ENCODE results near the gene DAPK1.
"Not testable (repeated sequence)": the region's sequence is repeated elsewhere in the genome, so short reads cannot be mapped to it uniquely, and the experiment has no call there.

Gene DAPK1

GRCh38 chr9:87548159-87548558 is 50.5 kb downstream of the DAPK1 start:
- ATAC-seq = no peak
- TF ChIP-seq ESRRG (CRISPR knock-in tag; IDR thresholded peaks at IDR 0.05) (no peak), OSR1 (CRISPR knock-in tag; IDR thresholded peaks at IDR 0.05) (no peak), RARB (CRISPR knock-in tag; IDR thresholded peaks at IDR 0.05) (no peak), PPARA (CRISPR knock-in tag; IDR thresholded peaks at IDR 0.05; ENCODE audit: borderline replicate concordance) (no peak), PATZ1 (CRISPR knock-in tag; IDR thresholded peaks at IDR 0.05; ENCODE audit: borderline replicate concordance) (no peak), ZFP30 (CRISPR knock-in tag; IDR thresholded peaks at IDR 0.05) (no peak), POU6F1 (CRISPR knock-in tag; IDR thresholded peaks at IDR 0.05; ENCODE audit: borderline replicate concordance, low read depth) (no peak), CREB5 (CRISPR knock-in tag; IDR thresholded peaks at IDR 0.05; ENCODE audit: low read depth) (no peak), BACH2 (CRISPR knock-in tag; IDR thresholded peaks at IDR 0.05; ENCODE audit: borderline replicate concordance) (no peak), GLIS3 (CRISPR knock-in tag; IDR thresholded peaks at IDR 0.05) (no peak), ARNTL (CRISPR knock-in tag; IDR thresholded peaks at IDR 0.05; ENCODE audit: borderline replicate concordance, low read depth) (no peak), ZNF565 (CRISPR knock-in tag; conservative IDR thresholded peaks at IDR 0.05; ENCODE audit: low read depth) (no peak), ZNF70 (CRISPR knock-in tag; IDR thresholded peaks at IDR 0.05) (no peak), ZNF8 (CRISPR knock-in tag; IDR thresholded peaks at IDR 0.05) (no peak), ISL1 (CRISPR knock-in tag; IDR thresholded peaks at IDR 0.05) (no peak), TCF4 (CRISPR knock-in tag; IDR thresholded peaks at IDR 0.05; ENCODE audit: borderline replicate concordance) (no peak), TOX (CRISPR knock-in tag; IDR thresholded peaks at IDR 0.05; ENCODE audit: borderline replicate concordance) (no peak), ZC3H10 (CRISPR knock-in tag; IDR thresholded peaks at IDR 0.05) (no peak), ZFP3 (CRISPR knock-in tag; IDR thresholded peaks at IDR 0.05) (no peak), SNAI2 (CRISPR knock-in tag; IDR thresholded peaks at IDR 0.05) (no peak)

- ATAC-seq = not testable (repeated sequence)
- TF ChIP-seq ZNF8 (CRISPR knock-in tag; IDR thresholded peaks at IDR 0.05) = peak; percentile 89
These were observed 51.4 kb downstream of the DAPK1 start for GRCh38 chr9:87549088-87549487.

- TF ChIP-seq ZFP3 (CRISPR knock-in tag; IDR thresholded peaks at IDR 0.05) = no peak
- no peak for TF ChIP-seq TOX (CRISPR knock-in tag; IDR thresholded peaks at IDR 0.05; ENCODE audit: borderline replicate concordance)
- no peak for TF ChIP-seq CREB5 (CRISPR knock-in tag; IDR thresholded peaks at IDR 0.05; ENCODE audit: low read depth)
- no peak for TF ChIP-seq ZC3H10 (CRISPR knock-in tag; IDR thresholded peaks at IDR 0.05)
- TF ChIP-seq PPARA (CRISPR knock-in tag; IDR thresholded peaks at IDR 0.05; ENCODE audit: borderline replicate concordance) = no peak
- no peak for TF ChIP-seq ZNF70 (CRISPR knock-in tag; IDR thresholded peaks at IDR 0.05)
- no peak for TF ChIP-seq GLIS3 (CRISPR knock-in tag; IDR thresholded peaks at IDR 0.05)
- no peak for TF ChIP-seq OSR1 (CRISPR knock-in tag; IDR thresholded peaks at IDR 0.05)
- ATAC-seq = no peak
These were observed 52.1 kb downstream of the DAPK1 start for GRCh38 chr9:87549791-87550190.

GRCh38 chr9:87550253-87550954 is 52.7 kb downstream of the DAPK1 start:
- no peak for TF ChIP-seq CREB5 (CRISPR knock-in tag; IDR thresholded peaks at IDR 0.05; ENCODE audit: low read depth)
- no peak for TF ChIP-seq TCF4 (CRISPR knock-in tag; IDR thresholded peaks at IDR 0.05; ENCODE audit: borderline replicate concordance)
- TF ChIP-seq ZFP30 (CRISPR knock-in tag; IDR thresholded peaks at IDR 0.05) = no peak
- no peak for TF ChIP-seq ZNF8 (CRISPR knock-in tag; IDR thresholded peaks at IDR 0.05)
- no peak for TF ChIP-seq ZNF70 (CRISPR knock-in tag; IDR thresholded peaks at IDR 0.05)
- no peak for TF ChIP-seq ZC3H10 (CRISPR knock-in tag; IDR thresholded peaks at IDR 0.05)
- TF ChIP-seq PATZ1 (CRISPR knock-in tag; IDR thresholded peaks at IDR 0.05; ENCODE audit: borderline replicate concordance) = no peak
- no peak for TF ChIP-seq PPARA (CRISPR knock-in tag; IDR thresholded peaks at IDR 0.05; ENCODE audit: borderline replicate concordance)
- no peak for ATAC-seq

Measured in SK-N-SH treated with all-trans-retinoic acid at 6 μM for 48 hours (cell line).